Heart left ventricle (tissue), 13 donors: ENCODE measurements around the gene SCFD2.

Source experiments
- POLR2A ChIP-seq, 2 donors: fragments of 450-650 bp; IDR thresholded peaks; one replicate each; pipeline ENCODE4 v1.6.1; 2017; ENCODE audit warnings: antibody characterized with exemption in 2 of 2, mild to moderate bottlenecking in 2 of 2, moderate library complexity in 2 of 2
- TF ChIP-seq, protein P1 (sequence below), 12 donors: fragments of 200-600 bp; sonication (generic) in 4 of 12; IDR thresholded peaks; one replicate each; pipeline versions ENCODE4 v1.5.0 to v1.8.0; 2018 to 2022; ENCODE audit warnings: antibody characterized with exemption in 12 of 12, mild to moderate bottlenecking in 5 of 12
- donor health status: ischemic (EF 13 %, LVEDD 7.1; RV severe dilation, severe dysfunction).
- donor health status: DM: no; HTN: yes; CAD: no.
- donor health status: DM: no; HTN: no; CAD: no.
- donor health status: ischemic (EF 25% LVEDD 6.9; RV normal size, moderate dysfunction).
- donor health status: ischemic (EF 25% LVEDD 5.7; RV mildly dilated, moderate dysfunction).
- donor health status: ischemic (EF 35%, LVEDD 5.7; RV mildly dilated, moderate dysfunction).
- donor health status: nonischemic (EF 11% LVEDD 7.7; RV severe dilation, severe dysfunction).
- donor health status: DM: yes; HTN: yes; CAD: no.
- donor health status: PGD.
- donor health status: ischemic (EF 29% LVEDD 5.4; RV normal size, mild dysfunction).
- donor health status: nonischemic (EF 23%, LVEDD 6.1; RV moderate dilation, normal function).

DNA sequence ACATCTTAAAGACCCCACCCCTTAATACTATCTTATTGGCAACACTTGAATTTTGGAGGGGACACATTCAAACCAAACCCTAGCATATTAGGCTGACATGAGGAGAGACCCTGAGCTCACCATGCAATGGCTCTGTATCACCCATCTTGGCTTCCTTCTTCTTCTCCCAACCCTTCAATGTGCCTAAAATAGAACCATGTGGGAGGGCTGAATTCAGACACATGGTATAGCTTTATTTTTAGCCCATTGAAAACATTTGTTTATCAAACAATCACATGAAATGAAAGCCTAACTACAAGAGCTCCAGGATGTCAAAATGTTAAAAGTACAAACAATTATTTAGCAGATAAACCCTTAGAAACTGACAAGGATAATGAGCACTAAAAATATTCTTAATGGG lies 422.2 kb downstream of the SCFD2 start:
- TF ChIP-seq, protein P1, sequence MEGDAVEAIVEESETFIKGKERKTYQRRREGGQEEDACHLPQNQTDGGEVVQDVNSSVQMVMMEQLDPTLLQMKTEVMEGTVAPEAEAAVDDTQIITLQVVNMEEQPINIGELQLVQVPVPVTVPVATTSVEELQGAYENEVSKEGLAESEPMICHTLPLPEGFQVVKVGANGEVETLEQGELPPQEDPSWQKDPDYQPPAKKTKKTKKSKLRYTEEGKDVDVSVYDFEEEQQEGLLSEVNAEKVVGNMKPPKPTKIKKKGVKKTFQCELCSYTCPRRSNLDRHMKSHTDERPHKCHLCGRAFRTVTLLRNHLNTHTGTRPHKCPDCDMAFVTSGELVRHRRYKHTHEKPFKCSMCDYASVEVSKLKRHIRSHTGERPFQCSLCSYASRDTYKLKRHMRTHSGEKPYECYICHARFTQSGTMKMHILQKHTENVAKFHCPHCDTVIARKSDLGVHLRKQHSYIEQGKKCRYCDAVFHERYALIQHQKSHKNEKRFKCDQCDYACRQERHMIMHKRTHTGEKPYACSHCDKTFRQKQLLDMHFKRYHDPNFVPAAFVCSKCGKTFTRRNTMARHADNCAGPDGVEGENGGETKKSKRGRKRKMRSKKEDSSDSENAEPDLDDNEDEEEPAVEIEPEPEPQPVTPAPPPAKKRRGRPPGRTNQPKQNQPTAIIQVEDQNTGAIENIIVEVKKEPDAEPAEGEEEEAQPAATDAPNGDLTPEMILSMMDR (IDR thresholded peaks at IDR 0.05) = no peak
- TF ChIP-seq POLR2A (IDR thresholded peaks at IDR 0.05) = no peak
